Activated CD4-positive, CD25-positive, alpha-beta regulatory T cell treated with anti-CD3 and anti-CD28 coated beads, Interleukin-2, amount 50 U/mL, for 16 hours (primary cell): ENCODE measurements around the gene HADHB.
"Not testable (repeated sequence)": the region's sequence is repeated elsewhere in the genome, so short reads cannot be mapped to it uniquely, and the experiment has no call there.

ENCODE experiments used
- DNase-seq: peaks from one replicate; pipeline ENCODE4 v3.0.0-alpha.2; 2020; ENCODE audit warnings: low read depth, low spot score

HADHB gene

DNA sequence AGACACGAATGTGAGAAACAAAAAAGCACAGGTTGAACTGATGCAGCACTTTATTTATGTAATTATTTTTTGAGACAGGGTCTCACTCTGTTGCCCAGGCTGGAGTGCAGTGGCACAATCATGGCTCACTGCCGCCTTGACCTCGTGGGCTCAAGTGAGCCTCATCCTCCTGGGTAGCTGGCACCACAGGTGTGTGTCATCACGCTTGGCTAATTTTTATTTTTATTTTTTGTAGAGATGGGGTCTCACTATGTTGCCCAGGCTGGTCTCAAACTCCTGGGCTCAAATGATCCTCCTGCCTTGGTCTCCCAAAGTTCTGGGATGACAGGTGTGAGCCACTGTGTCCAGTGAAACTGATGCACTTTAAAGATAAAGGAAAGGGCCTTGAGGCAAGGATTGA, 84.3 kb downstream of the HADHB start:
- not testable (repeated sequence) for DNase-seq

- peak; percentile 70 for DNase-seq
Observed at GRCh38 chr2:26330114-26330549, 85.4 kb downstream of the HADHB start.

- no peak for DNase-seq
Observed at GRCh38 chr2:26330604-26331003, 85.9 kb downstream of the HADHB start.

- DNase-seq: not testable (repeated sequence)
Observed at GRCh38 chr2:26331321-26331720, 86.6 kb downstream of the HADHB start.

DNA sequence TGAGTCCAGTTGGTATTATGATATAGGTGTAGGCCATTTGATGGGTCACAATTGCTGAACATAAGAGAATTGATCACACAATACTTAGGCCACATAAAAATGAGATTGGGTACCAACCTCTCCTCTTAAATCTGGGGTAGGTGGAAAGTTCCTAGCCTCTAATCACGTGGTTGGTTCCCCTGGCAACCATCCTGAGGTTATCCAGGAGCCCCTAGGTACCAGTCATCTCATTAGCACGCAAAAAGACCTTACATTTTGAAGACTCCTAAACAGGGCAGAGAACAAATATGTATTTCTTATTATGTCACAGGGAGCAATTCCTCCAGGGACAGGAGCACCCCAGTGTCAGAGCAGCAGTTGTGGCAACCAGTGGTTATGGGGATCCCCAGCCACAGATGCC, 88.6 kb downstream of the HADHB start:
- no peak for DNase-seq

DNA sequence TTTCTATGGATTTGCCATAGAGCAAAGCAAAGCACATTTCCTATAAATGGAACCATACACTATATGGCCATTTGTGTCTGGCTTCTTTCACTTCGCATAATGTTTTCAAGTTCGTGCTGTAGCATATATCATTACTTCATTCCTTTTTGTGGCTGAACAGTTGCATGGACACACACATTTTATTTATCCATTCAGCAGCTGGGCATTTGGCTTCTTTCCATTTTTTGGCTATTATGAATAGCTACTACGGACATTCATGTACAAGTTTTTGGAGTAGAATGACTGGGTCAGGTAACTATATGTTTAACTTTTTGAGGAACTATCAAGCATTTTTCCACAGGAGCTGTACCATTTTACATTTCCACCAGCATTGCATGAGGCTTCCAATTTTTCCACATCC, 90.5 kb downstream of the HADHB start:
- no peak for DNase-seq

GRCh38 chr2:26336719-26337118, 92.0 kb downstream of the HADHB start:
- no peak for DNase-seq

- no peak for DNase-seq
Observed at GRCh38 chr2:26337298-26337697, 92.6 kb downstream of the HADHB start.
